Liver (tissue), 9 donors: ENCODE data around the gene KRT80. TPM values are rescaled to one million over a fixed set of nuclear protein-coding genes. Genes with fewer than 3 reads are reported as not detected.

Experiments used
- DNase-seq: peaks from one replicate; pipeline ENCODE4 v3.0.0-alpha.2; 2017; ENCODE audit warnings: low spot score
- H3K27ac ChIP-seq, 2 donors: one replicate each; pipeline ENCODE4 v1.7.0; 2013; ENCODE audit warnings: inconsistent platforms in 2 of 2, low read length in 2 of 2, control low read depth in 1 of 2, low read depth in 1 of 2, mild to moderate bottlenecking in 1 of 2
- H3K27me3 ChIP-seq, 4 donors: one replicate each; pipeline versions ENCODE4 v1.6.1 to v1.7.0; 2013; ENCODE audit warnings: low read length in 3 of 4, inconsistent platforms in 1 of 4, mild to moderate bottlenecking in 1 of 4, moderate library complexity in 1 of 4; ENCODE audit not compliant: control insufficient read depth in 4 of 4, insufficient read depth in 4 of 4
- H3K36me3 ChIP-seq, 4 donors: one replicate each; pipeline versions ENCODE4 v1.6.1 to v1.7.0; 2013; ENCODE audit warnings: low read length in 3 of 4, mild to moderate bottlenecking in 3 of 4, low read depth in 1 of 4, moderate library complexity in 1 of 4; ENCODE audit not compliant: control insufficient read depth in 4 of 4, insufficient read depth in 3 of 4
- H3K4me1 ChIP-seq, 4 donors: one replicate each; pipeline versions ENCODE4 v1.6.1 to v1.7.0; 2013; ENCODE audit warnings: low read length in 3 of 4, mild to moderate bottlenecking in 3 of 4, moderate library complexity in 1 of 4; ENCODE audit not compliant: control insufficient read depth in 4 of 4, insufficient read depth in 4 of 4
- H3K4me3 ChIP-seq, 3 donors: one replicate each; pipeline versions ENCODE4 v1.6.1 to v1.7.0; 2013; ENCODE audit warnings: low read length in 3 of 3, control low read depth in 1 of 3, low read depth in 1 of 3, mild to moderate bottlenecking in 1 of 3
- H3K9ac ChIP-seq, 2 donors: one replicate each; pipeline ENCODE4 v1.7.0; 2013; ENCODE audit warnings: low read length in 2 of 2, mild to moderate bottlenecking in 2 of 2, moderate library complexity in 2 of 2, control low read depth in 1 of 2, low read depth in 1 of 2
- H3K9me3 ChIP-seq, 4 donors: one replicate each; pipeline versions ENCODE4 v1.6.1 to v1.7.0; 2013; ENCODE audit warnings: low read length in 3 of 4; ENCODE audit not compliant: control insufficient read depth in 4 of 4
- EGR1 ChIP-seq, 2 donors: IDR thresholded peaks; 2 replicates each; pipeline ENCODE4 v1.6.1; 2016 to 2018; ENCODE audit warnings: antibody characterized with exemption in 2 of 2, low read depth in 2 of 2
- REST ChIP-seq: IDR thresholded peaks from 2 replicates; pipeline ENCODE4 v1.6.1; 2016; ENCODE audit warnings: antibody characterized with exemption, mild to moderate bottlenecking
- TAF1 ChIP-seq: conservative IDR thresholded peaks from 2 replicates; pipeline ENCODE4 v1.6.1; 2016; ENCODE audit warnings: antibody characterized with exemption, mild to moderate bottlenecking
- ZBTB33 ChIP-seq: IDR thresholded peaks from 2 replicates; pipeline ENCODE4 v1.6.1; 2016; ENCODE audit warnings: antibody characterized with exemption
- WGBS: extraction: QIAGEN DNeasy Blood & Tissue Kit; methylation state at CpG from one replicate; pipeline ENCODE4 v1.1.7; 2013; 5-methylcytosine and 5-hydroxymethylcytosine counted together
- polyA plus RNA-seq, 2 donors: library from polyadenylated mRNA; stranded (reverse) in 1 of 2; unstranded in 1 of 2; fragments of 200-250 nt in 1 of 2; fragments of >200 nt in 1 of 2; fragmentation: Nextera tagmentation in 1 of 2; extraction: Ambion mirVana in 1 of 2; gene quantifications; one replicate each; pipeline versions ENCODE4 v1.2.1 to v1.2.3, GENCODE V29; 2013 to 2015
- total RNA-seq, 2 donors: library from RNA; depleted of rRNA; stranded (reverse); fragments of >200 nt; gene quantifications; one replicate each; pipeline ENCODE4 v1.2.3, GENCODE V29; 2014
- TF ChIP-seq, protein P1 (sequence below): fragments of 150-350 bp; IDR thresholded peaks from 2 replicates; pipeline ENCODE4 v1.5.1; 2017; ENCODE audit warnings: improper control_type of control experiment, low read depth, low read length; ENCODE audit not compliant: missing input control
- donor health status: healthy.
- donor health status: healthy.
- donor health status: healthy.
- donor health status: healthy.
- donor health status: healthy.

Gene KRT80
- total and polyA plus RNA-seq, 4 donors = 0.04 to 0.12 (median 0.07) TPM

- 86% methylated on average over 4 of the region's 4 CpGs for WGBS
- H3K27me3 ChIP-seq = peaks cover 0 to 3% (median 0%) of the 10 kb centered on the region in 4 donors
These were observed 46.5 kb upstream of the KRT80 start for GRCh38 chr12:52238207-52238840.

More at GRCh38 chr12:52238207-52238840, 46.5 kb upstream of the KRT80 start:
- no peaks in the 10 kb centered on the region for H3K36me3 ChIP-seq
- H3K27ac ChIP-seq = no peak overlapping the region
- peaks cover 0 to 2% (median 0%) of the 10 kb centered on the region in 4 donors for H3K4me1 ChIP-seq
- H3K9me3 ChIP-seq = no peaks in the 10 kb centered on the region
- no peak for DNase-seq
- no peak for TF ChIP-seq ZBTB33
- no peak for TF ChIP-seq EGR1 (IDR thresholded peaks at IDR 0.05; ENCODE audit: low read depth in 2 of 2)
- TF ChIP-seq TAF1 = no peak
- TF ChIP-seq, protein P1, sequence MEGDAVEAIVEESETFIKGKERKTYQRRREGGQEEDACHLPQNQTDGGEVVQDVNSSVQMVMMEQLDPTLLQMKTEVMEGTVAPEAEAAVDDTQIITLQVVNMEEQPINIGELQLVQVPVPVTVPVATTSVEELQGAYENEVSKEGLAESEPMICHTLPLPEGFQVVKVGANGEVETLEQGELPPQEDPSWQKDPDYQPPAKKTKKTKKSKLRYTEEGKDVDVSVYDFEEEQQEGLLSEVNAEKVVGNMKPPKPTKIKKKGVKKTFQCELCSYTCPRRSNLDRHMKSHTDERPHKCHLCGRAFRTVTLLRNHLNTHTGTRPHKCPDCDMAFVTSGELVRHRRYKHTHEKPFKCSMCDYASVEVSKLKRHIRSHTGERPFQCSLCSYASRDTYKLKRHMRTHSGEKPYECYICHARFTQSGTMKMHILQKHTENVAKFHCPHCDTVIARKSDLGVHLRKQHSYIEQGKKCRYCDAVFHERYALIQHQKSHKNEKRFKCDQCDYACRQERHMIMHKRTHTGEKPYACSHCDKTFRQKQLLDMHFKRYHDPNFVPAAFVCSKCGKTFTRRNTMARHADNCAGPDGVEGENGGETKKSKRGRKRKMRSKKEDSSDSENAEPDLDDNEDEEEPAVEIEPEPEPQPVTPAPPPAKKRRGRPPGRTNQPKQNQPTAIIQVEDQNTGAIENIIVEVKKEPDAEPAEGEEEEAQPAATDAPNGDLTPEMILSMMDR = no peak
- TF ChIP-seq REST = no peak
- no peak overlapping the region for H3K4me3 ChIP-seq
- no peak overlapping the region for H3K9ac ChIP-seq
